IMR-90 (cell line): ENCODE results near the gene BPTF. TPM values are rescaled to one million over a fixed set of nuclear protein-coding genes. Genes with fewer than 3 reads are reported as not detected.
"Not testable (repeated sequence)": the region's sequence is repeated elsewhere in the genome, so short reads cannot be mapped to it uniquely, and the experiment has no call there.

Source experiments
- ATAC-seq: fragments of 200-7000 bp; cut with Tn5 transposase; 2 replicates; pipeline ENCODE4 v1.9.1; 2020; ENCODE audit warnings: low read depth, mild to moderate bottlenecking, moderate library complexity
- BruUV-seq: library from RNA; stranded (reverse); fragments of 400-500 nt; replicated peaks from 2 replicates; lab custom pipeline; 2021; lab: Mats Ljungman, UMichigan
- CTCF ChIA-PET: fragments of 300-600 bp; formaldehyde crosslinking; extraction: SDS; loops from one replicate; lab custom pipeline; 2021; ENCODE audit warnings: antibody characterized with exemption; lab: Yijun Ruan, JAX
- POLR2A ChIA-PET: fragments of 300-600 bp; sonication (Branson Sonifier 250); formaldehyde crosslinking; loops from one replicate; lab custom pipeline; 2022; ENCODE audit warnings: antibody characterized with exemption; ENCODE audit not compliant: unreplicated experiment; lab: Charles Lee
- DNase-seq: peaks from one replicate; pipeline ENCODE4 v3.0.0; 2013
- H2AFZ ChIP-seq: replicated peaks from 2 replicates; pipeline ENCODE3; 2013; ENCODE audit warnings: low read length, mild to moderate bottlenecking; ENCODE audit not compliant: poor library complexity
- H2AK5ac ChIP-seq: 2 replicates; pipeline ENCODE4 v1.6.1; 2013; ENCODE audit warnings: low read depth, low read length, inconsistent platforms
- H2AK9ac ChIP-seq: replicated peaks from 2 replicates; pipeline ENCODE3; 2013; ENCODE audit warnings: mild to moderate bottlenecking, low read depth, low read length, moderate library complexity; ENCODE audit not compliant: poor library complexity
- H2BK120ac ChIP-seq: 2 replicates; pipeline ENCODE4 v1.6.1; 2013; ENCODE audit warnings: low read depth, low read length, inconsistent platforms
- H2BK15ac ChIP-seq: 3 replicates; pipeline ENCODE4 v1.6.1; 2013; ENCODE audit warnings: low read depth, low read length, inconsistent platforms
- H2BK20ac ChIP-seq: 2 replicates; pipeline ENCODE4 v1.6.1; 2013; ENCODE audit warnings: low read depth, mild to moderate bottlenecking, inconsistent platforms, low read length, moderate library complexity
- H2BK5ac ChIP-seq: 2 replicates; pipeline ENCODE4 v1.6.1; 2013; ENCODE audit warnings: mild to moderate bottlenecking, low read depth, low read length, inconsistent platforms; ENCODE audit not compliant: poor library complexity, severe bottlenecking
- H3K14ac ChIP-seq: replicated peaks from 2 replicates; pipeline ENCODE4 v1.6.1; 2013; ENCODE audit warnings: low read depth, low read length, inconsistent platforms
- H3K18ac ChIP-seq: 2 replicates; pipeline ENCODE4 v1.6.1; 2013; ENCODE audit warnings: low read depth, low read length, control low read depth
- H3K23ac ChIP-seq: 2 replicates; pipeline ENCODE4 v1.6.1; 2013; ENCODE audit warnings: low read depth, low read length, inconsistent platforms
- H3K27ac ChIP-seq: 2 replicates; pipeline ENCODE4 v1.5.1; 2013; ENCODE audit warnings: mild to moderate bottlenecking, control low read depth, low read length; ENCODE audit not compliant: insufficient read depth
- H3K27me3 ChIP-seq: 2 replicates; pipeline ENCODE4 v1.6.1; 2013; ENCODE audit warnings: low read length; ENCODE audit not compliant: control insufficient read depth, insufficient read depth
- H3K36me3 ChIP-seq: 2 replicates; pipeline ENCODE4 v1.6.1; 2013; ENCODE audit warnings: low read length, mixed read lengths; ENCODE audit not compliant: control insufficient read depth, insufficient read depth
- H3K4ac ChIP-seq: 2 replicates; pipeline ENCODE4 v1.6.1; 2013; ENCODE audit warnings: low read depth, low read length, inconsistent platforms
- H3K4me1 ChIP-seq: 2 replicates; pipeline ENCODE4 v1.6.1; 2013; ENCODE audit warnings: low read length, mixed read lengths; ENCODE audit not compliant: control insufficient read depth, insufficient read depth
- H3K4me2 ChIP-seq: 2 replicates; pipeline ENCODE4 v1.6.1; 2013; ENCODE audit warnings: low read depth, mild to moderate bottlenecking, control low read depth, low read length, moderate library complexity
- H3K4me3 ChIP-seq: 2 replicates; pipeline ENCODE4 v1.5.1; 2013; ENCODE audit warnings: low read depth, mild to moderate bottlenecking, control low read depth, low read length, moderate library complexity; ENCODE audit not compliant: insufficient read depth
- H3K56ac ChIP-seq: 2 replicates; pipeline ENCODE4 v1.6.1; 2013; ENCODE audit warnings: low read length, inconsistent platforms; ENCODE audit not compliant: insufficient read depth; ENCODE audit errors: extremely low read depth
- H3K79me1 ChIP-seq, 2 experiments: 2 replicates each; pipeline ENCODE4 v1.6.1; 2013; ENCODE audit warnings: low read length in 2 of 2, inconsistent platforms in 1 of 2, low read depth in 1 of 2
- H3K9ac ChIP-seq: 2 replicates; pipeline ENCODE4 v1.6.1; 2013; ENCODE audit warnings: low read depth, low read length, control low read depth
- H3K9me1 ChIP-seq: 2 replicates; pipeline ENCODE4 v1.6.1; 2013; ENCODE audit warnings: low read length, inconsistent platforms; ENCODE audit not compliant: insufficient read depth
- H3K9me3 ChIP-seq: 2 replicates; pipeline ENCODE4 v1.6.1; 2013; ENCODE audit warnings: low read length; ENCODE audit not compliant: control insufficient read depth, insufficient read depth
- H4K20me1 ChIP-seq: 2 replicates; pipeline ENCODE4 v1.6.1; 2013; ENCODE audit warnings: low read length, inconsistent platforms; ENCODE audit not compliant: insufficient read depth
- H4K5ac ChIP-seq: 2 replicates; pipeline ENCODE4 v1.6.1; 2013; ENCODE audit warnings: mild to moderate bottlenecking, low read depth, low read length, control low read depth
- H4K8ac ChIP-seq, 2 experiments: 2 replicates each; pipeline ENCODE4 v1.6.1; 2013; ENCODE audit warnings: low read depth in 2 of 2, low read length in 2 of 2, control low read depth in 1 of 2, inconsistent platforms in 1 of 2
- H4K91ac ChIP-seq: 2 replicates; pipeline ENCODE4 v1.6.1; 2013; ENCODE audit warnings: low read depth, low read length, inconsistent platforms; ENCODE audit not compliant: insufficient read depth
- FOS ChIP-seq: fragments of 150-350 bp; IDR thresholded peaks from 2 replicates; pipeline ENCODE4 v1.6.1; 2016; ENCODE audit warnings: low read depth, low read length
- NFE2L2 ChIP-seq: fragments of 150-350 bp; IDR thresholded peaks from 2 replicates; pipeline ENCODE4 v1.6.1; 2016; ENCODE audit warnings: low read depth, mild to moderate bottlenecking, low read length
- RAD21 ChIP-seq: IDR thresholded peaks from 2 replicates; pipeline ENCODE4 v1.6.1; 2012; ENCODE audit warnings: low read length, improper control_type of control experiment
- SMC3 ChIP-seq: fragments of 150-350 bp; IDR thresholded peaks from 2 replicates; pipeline ENCODE4 v1.6.1; 2016; ENCODE audit warnings: low read depth, mild to moderate bottlenecking, antibody characterized with exemption, low read length, moderate library complexity
- WGBS, 2 experiments: methylation state at CpG; one replicate each; pipeline versions ENCODE4 v1.1.5 to v1.1.7; 2013; ENCODE audit warnings: missing lambda C conversion rate in 2 of 2; ENCODE audit not compliant: insufficient read length in 1 of 2; ENCODE audit errors: extremely low coverage in 2 of 2; 5-methylcytosine and 5-hydroxymethylcytosine counted together
- dilution Hi-C: fragments of 300-500 bp; cut with HindIII; formaldehyde crosslinking; loops from one replicate; pipeline ENCODE4 v1.14.3; 2018; ENCODE audit warnings: low sequenced_read_pairs; ENCODE audit not compliant: unreplicated experiment
- in situ Hi-C: fragments of 300-500 bp; cut with MboI; formaldehyde crosslinking; loops from 3 replicates; pipeline ENCODE4 v1.14.3; 2019; ENCODE audit warnings: low sequenced_read_pairs, inconsistent platforms, mixed read lengths
- intact Hi-C: fragments of 100-400 bp; cut with micrococcal nuclease; formaldehyde crosslinking; loops from 2 replicates; pipeline ENCODE4 v1.10.0; 2022
- polyA plus RNA-seq, 3 experiments: library from polyadenylated mRNA; depleted of rRNA; stranded (reverse); fragments of >200 nt; gene quantifications; 2 replicates each; pipeline ENCODE4 v1.2.3, GENCODE V29; 2012; ENCODE audit warnings: low replicate concordance in 1 of 3
- total RNA-seq: library from RNA; depleted of rRNA; stranded (reverse); fragments of >200 nt; gene quantifications from 2 replicates; pipeline ENCODE4 v1.2.3, GENCODE V29; 2012
- TF ChIP-seq, protein P1 (sequence below): conservative IDR thresholded peaks from 2 replicates; pipeline ENCODE4 v1.5.1; 2012; ENCODE audit warnings: mild to moderate bottlenecking, low read depth, low read length, improper control_type of control experiment

BPTF gene
- total and polyA plus RNA-seq, 2 of the 4 experiments (the other 2 are of a cell fraction): 32.3 to 35.7 TPM

DNA sequence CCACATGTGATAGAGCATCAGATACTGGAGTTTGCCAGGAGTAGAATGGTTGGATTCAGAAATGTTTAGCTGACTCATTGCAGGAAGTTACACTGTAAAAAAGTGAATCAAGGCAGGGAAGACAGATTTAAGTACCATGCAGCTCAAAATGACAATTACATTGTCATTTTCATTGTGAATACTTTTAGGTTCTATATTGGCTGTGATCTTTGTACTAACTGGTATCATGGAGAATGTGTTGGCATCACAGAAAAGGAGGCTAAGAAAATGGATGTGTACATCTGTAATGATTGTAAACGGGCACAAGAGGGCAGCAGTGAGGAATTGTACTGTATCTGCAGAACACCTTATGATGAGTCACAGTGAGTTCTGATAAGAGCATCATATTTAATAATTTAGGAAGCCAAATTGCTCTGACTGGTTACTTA lies 137.9 kb downstream of the BPTF start:
- not testable (repeated sequence) for BruUV-seq

More for the DNA sequence above, 137.9 kb downstream of the BPTF start:
- H3K56ac ChIP-seq, H3K27me3 ChIP-seq, H3K9ac ChIP-seq, H3K27ac ChIP-seq, H2BK120ac ChIP-seq, H2BK15ac ChIP-seq, H4K20me1 ChIP-seq, POLR2A ChIA-PET, H4K91ac ChIP-seq, H3K9me3 ChIP-seq, H2AK5ac ChIP-seq, H3K79me1 ChIP-seq, H3K4ac ChIP-seq, H3K9me1 ChIP-seq, dilution Hi-C loops, H4K8ac ChIP-seq, H3K14ac ChIP-seq, H3K4me3 ChIP-seq, H2AFZ ChIP-seq, H2AK9ac ChIP-seq, H2BK20ac ChIP-seq, H3K4me1 ChIP-seq, H4K5ac ChIP-seq, H3K23ac ChIP-seq: not testable (repeated sequence)
- Histone ChIP-seq H2BK5ac (peak overlapping the region; percentile 67), H3K36me3 (peaks cover 30% of the 10 kb centered on the region), H3K4me2 (peak overlapping the region; percentile 33; the same call in 1 of the 2 replicates), H3K18ac (peak overlapping the region; percentile 87; the same call in 1 of the 2 replicates)
- in situ Hi-C loops: loop anchor here (25.0 kb wide), 1 partner anchor 499 kb away; the partner anchor contains the start of gene WIPI1
- ATAC-seq (peak; percentile 95), DNase-seq (peak; percentile 72)
- TF ChIP-seq, protein P1, sequence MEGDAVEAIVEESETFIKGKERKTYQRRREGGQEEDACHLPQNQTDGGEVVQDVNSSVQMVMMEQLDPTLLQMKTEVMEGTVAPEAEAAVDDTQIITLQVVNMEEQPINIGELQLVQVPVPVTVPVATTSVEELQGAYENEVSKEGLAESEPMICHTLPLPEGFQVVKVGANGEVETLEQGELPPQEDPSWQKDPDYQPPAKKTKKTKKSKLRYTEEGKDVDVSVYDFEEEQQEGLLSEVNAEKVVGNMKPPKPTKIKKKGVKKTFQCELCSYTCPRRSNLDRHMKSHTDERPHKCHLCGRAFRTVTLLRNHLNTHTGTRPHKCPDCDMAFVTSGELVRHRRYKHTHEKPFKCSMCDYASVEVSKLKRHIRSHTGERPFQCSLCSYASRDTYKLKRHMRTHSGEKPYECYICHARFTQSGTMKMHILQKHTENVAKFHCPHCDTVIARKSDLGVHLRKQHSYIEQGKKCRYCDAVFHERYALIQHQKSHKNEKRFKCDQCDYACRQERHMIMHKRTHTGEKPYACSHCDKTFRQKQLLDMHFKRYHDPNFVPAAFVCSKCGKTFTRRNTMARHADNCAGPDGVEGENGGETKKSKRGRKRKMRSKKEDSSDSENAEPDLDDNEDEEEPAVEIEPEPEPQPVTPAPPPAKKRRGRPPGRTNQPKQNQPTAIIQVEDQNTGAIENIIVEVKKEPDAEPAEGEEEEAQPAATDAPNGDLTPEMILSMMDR: peak; percentile 57
- peak; percentile 43; the same call in 1 of the 2 replicates for TF ChIP-seq RAD21
- TF ChIP-seq FOS: peak; percentile 50; the same call in 1 of the 2 replicates
- TF ChIP-seq SMC3: peak; percentile 52
- TF ChIP-seq NFE2L2: 0 out of 2 replicates have a peak, but pooled peaks have one; percentile 1
- CTCF ChIA-PET: interaction anchor here (0.6 to 0.7 kb wide), 2 partner anchors 31 to 72 kb away, joined by 3 to 4 read pairs; no protein-coding TSS in a partner anchor
- no CpG with 5 or more reads among the region's 1 CpG for WGBS, 2 experiments
- intact Hi-C loops: loop anchor here (5.0 to 10.0 kb wide), 2 partner anchors 239 to 502 kb away; no protein-coding TSS in a partner anchor
